ENCODE data around the gene ZNF668. TPM values are rescaled to one million over a fixed set of nuclear protein-coding genes. Genes with fewer than 3 reads are reported as not detected.

The ZNF668 gene
- total and polyA plus RNA-seq, 2 of the 13 experiments (the other 11 are each of a cell fraction or from before 2014, with no cell fraction given): 3.8 to 9.8 TPM

DNA sequence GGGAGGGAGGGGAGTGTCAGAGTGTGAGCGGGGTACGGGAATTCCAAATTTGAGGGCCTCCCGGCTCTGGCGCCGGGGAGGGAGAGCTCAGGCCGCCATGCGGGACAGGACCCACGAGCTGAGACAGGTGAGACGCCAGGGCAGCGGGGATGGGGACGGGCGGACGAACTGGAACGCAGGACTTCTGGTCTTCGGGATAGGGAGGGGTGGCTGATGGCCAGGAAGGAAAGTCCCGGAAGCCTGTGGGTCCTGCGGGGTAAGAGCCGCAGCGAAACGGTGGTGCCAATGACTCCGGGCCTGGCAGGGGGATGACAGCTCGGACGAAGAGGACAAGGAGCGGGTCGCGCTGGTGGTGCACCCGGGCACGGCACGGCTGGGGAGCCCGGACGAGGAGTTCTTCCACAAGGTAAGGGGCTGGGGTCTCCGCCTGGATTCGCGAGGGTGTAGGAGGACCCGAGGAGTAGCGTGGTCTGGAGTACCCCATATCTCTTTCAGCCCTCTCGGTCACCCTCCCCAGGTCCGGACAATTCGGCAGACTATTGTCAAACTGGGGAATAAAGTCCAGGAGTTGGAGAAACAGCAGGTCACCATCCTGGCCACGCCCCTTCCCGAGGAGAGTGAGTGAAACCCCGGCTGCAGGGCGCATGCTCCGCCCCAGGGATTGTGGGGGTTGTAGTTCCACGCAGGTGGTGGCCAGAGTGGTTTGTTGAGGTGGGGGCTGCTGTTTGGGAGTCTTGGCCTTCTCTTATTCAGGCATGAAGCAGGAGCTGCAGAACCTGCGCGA, 40.1 kb downstream of the ZNF668 start (continued):
- TF ChIP-seq, protein P1, sequence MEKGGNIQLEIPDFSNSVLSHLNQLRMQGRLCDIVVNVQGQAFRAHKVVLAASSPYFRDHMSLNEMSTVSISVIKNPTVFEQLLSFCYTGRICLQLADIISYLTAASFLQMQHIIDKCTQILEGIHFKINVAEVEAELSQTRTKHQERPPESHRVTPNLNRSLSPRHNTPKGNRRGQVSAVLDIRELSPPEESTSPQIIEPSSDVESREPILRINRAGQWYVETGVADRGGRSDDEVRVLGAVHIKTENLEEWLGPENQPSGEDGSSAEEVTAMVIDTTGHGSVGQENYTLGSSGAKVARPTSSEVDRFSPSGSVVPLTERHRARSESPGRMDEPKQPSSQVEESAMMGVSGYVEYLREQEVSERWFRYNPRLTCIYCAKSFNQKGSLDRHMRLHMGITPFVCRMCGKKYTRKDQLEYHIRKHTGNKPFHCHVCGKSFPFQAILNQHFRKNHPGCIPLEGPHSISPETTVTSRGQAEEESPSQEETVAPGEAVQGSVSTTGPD (CRISPR knock-in tag; IDR thresholded peaks at IDR 0.05): no peak
- TF ChIP-seq CEBPG (CRISPR knock-in tag; IDR thresholded peaks at IDR 0.05) (no peak), ZNF549 (CRISPR knock-in tag; IDR thresholded peaks at IDR 0.05) (no peak), ETV6 (CRISPR knock-in tag; conservative IDR thresholded peaks at IDR 0.05) (no peak), ELF4 (CRISPR knock-in tag; IDR thresholded peaks at IDR 0.05; ENCODE audit: borderline replicate concordance) (no peak), GLI4 (CRISPR knock-in tag; IDR thresholded peaks at IDR 0.05; ENCODE audit: borderline replicate concordance) (no peak), ZNF558 (CRISPR knock-in tag; IDR thresholded peaks at IDR 0.05; ENCODE audit: borderline replicate concordance) (peak; percentile 79; the same call in 1 of the 2 replicates), ATF7 (IDR thresholded peaks at IDR 0.05) (no peak), ATF7 (CRISPR knock-in tag; IDR thresholded peaks at IDR 0.05) (no peak), NFAT5 (CRISPR knock-in tag; IDR thresholded peaks at IDR 0.05) (no peak), ZNF850 (CRISPR knock-in tag; conservative IDR thresholded peaks at IDR 0.05) (no peak), MXD3 (CRISPR knock-in tag; IDR thresholded peaks at IDR 0.05) (peak; percentile 54; the same call in 1 of the 2 replicates), ZNF570 (CRISPR knock-in tag; IDR thresholded peaks at IDR 0.05; ENCODE audit: borderline replicate concordance) (no peak), TAF15 (IDR thresholded peaks at IDR 0.05; ENCODE audit: low read depth, low read length, poor library complexity, severe bottlenecking) (no peak)
- TF ChIP-seq, protein P2, sequence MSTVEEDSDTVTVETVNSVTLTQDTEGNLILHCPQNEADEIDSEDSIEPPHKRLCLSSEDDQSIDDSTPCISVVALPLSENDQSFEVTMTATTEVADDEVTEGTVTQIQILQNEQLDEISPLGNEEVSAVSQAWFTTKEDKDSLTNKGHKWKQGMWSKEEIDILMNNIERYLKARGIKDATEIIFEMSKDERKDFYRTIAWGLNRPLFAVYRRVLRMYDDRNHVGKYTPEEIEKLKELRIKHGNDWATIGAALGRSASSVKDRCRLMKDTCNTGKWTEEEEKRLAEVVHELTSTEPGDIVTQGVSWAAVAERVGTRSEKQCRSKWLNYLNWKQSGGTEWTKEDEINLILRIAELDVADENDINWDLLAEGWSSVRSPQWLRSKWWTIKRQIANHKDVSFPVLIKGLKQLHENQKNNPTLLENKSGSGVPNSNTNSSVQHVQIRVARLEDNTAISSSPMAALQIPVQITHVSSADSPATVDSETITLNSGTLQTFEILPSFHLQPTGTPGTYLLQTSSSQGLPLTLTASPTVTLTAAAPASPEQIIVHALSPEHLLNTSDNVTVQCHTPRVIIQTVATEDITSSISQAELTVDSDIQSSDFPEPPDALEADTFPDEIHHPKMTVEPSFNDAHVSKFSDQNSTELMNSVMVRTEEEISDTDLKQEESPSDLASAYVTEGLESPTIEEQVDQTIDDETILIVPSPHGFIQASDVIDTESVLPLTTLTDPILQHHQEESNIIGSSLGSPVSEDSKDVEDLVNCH (CRISPR knock-in tag; IDR thresholded peaks at IDR 0.05): no peak
- TF ChIP-seq, protein P3, sequence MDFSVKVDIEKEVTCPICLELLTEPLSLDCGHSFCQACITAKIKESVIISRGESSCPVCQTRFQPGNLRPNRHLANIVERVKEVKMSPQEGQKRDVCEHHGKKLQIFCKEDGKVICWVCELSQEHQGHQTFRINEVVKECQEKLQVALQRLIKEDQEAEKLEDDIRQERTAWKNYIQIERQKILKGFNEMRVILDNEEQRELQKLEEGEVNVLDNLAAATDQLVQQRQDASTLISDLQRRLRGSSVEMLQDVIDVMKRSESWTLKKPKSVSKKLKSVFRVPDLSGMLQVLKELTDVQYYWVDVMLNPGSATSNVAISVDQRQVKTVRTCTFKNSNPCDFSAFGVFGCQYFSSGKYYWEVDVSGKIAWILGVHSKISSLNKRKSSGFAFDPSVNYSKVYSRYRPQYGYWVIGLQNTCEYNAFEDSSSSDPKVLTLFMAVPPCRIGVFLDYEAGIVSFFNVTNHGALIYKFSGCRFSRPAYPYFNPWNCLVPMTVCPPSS (IDR thresholded peaks at IDR 0.05): no peak

Measured in HepG2 (cell line).